Caco-2 (cell line): ENCODE data around the gene SERBP1. TPM values are rescaled to one million over a fixed set of nuclear protein-coding genes. Genes with fewer than 3 reads are reported as not detected.
"Not testable (repeated sequence)": the region's sequence is repeated elsewhere in the genome, so short reads cannot be mapped to it uniquely, and the experiment has no call there.

Source experiments
- BruUV-seq: library from RNA; stranded (reverse); fragments of 400-500 nt; replicated peaks from 2 replicates; lab custom pipeline; 2021; lab: Mats Ljungman, UMichigan
- CTCF ChIA-PET: fragments of 300-600 bp; sonication (Branson Sonifier 250); formaldehyde crosslinking; loops from one replicate; lab custom pipeline; 2022; ENCODE audit warnings: antibody characterized with exemption; lab: Charles Lee
- POLR2A ChIA-PET: fragments of 300-600 bp; sonication (Branson Sonifier 250); formaldehyde crosslinking; loops from one replicate; lab custom pipeline; 2022; ENCODE audit warnings: antibody characterized with exemption; lab: Charles Lee
- DNase-seq, 2 experiments: peaks; one replicate each; pipeline versions ENCODE4 v3.0.0 to v3.0.0-alpha.2; 2020 to 2022
- H3K27me3 ChIP-seq: replicated peaks from 2 replicates; pipeline ENCODE4 v1.6.0; 2011; ENCODE audit warnings: low read length; ENCODE audit not compliant: control insufficient read depth, insufficient read depth
- H3K36me3 ChIP-seq: 2 replicates; pipeline ENCODE4 v1.5.1; 2011; ENCODE audit warnings: low read length; ENCODE audit not compliant: control insufficient read depth, insufficient read depth
- H3K4me1 ChIP-seq: fragments of 250-450 bp; sonication (Bioruptor Pico); 2 replicates; pipeline ENCODE4 v1.5.1; 2020; ENCODE audit warnings: mild to moderate bottlenecking
- H3K4me3 ChIP-seq: 2 replicates; pipeline ENCODE4 v1.5.1; 2011; ENCODE audit warnings: low read depth, mild to moderate bottlenecking, control low read depth, low read length
- H3K9me3 ChIP-seq: fragments of 250-450 bp; sonication (Bioruptor Pico); 2 replicates; pipeline ENCODE4 v1.5.1; 2020; ENCODE audit warnings: mild to moderate bottlenecking, moderate library complexity
- H3K27ac Mint-ChIP-seq: one replicate; pipeline ENCODE4 v1.8.0; 2022; ENCODE audit warnings: mixed read lengths; ENCODE audit not compliant: unreplicated experiment
- H3K27me3 Mint-ChIP-seq: one replicate; pipeline ENCODE4 v1.8.0; 2022; ENCODE audit warnings: mixed read lengths; ENCODE audit not compliant: insufficient read depth, unreplicated experiment
- H3K36me3 Mint-ChIP-seq: one replicate; pipeline ENCODE4 v1.8.0; 2022; ENCODE audit warnings: mild to moderate bottlenecking, mixed read lengths; ENCODE audit not compliant: insufficient read depth, unreplicated experiment
- H3K4me1 Mint-ChIP-seq: one replicate; pipeline ENCODE4 v1.8.0; 2022; ENCODE audit warnings: low read depth, mixed read lengths; ENCODE audit not compliant: unreplicated experiment
- H3K4me3 Mint-ChIP-seq: one replicate; pipeline ENCODE4 v1.8.0; 2022; ENCODE audit warnings: mild to moderate bottlenecking, moderate library complexity, mixed read lengths; ENCODE audit not compliant: unreplicated experiment
- H3K9me3 Mint-ChIP-seq: one replicate; pipeline ENCODE4 v1.8.0; 2022; ENCODE audit warnings: mixed read lengths; ENCODE audit not compliant: unreplicated experiment
- CTCF ChIP-seq, 2 experiments: fragments of 200-600 bp in 1 of 2; IDR thresholded peaks; 1 replicate in 1 of 2; 2 replicates in 1 of 2; pipeline versions ENCODE4 v1.5.1 to v1.8.0; 2011 to 2022; ENCODE audit warnings: antibody characterized with exemption in 1 of 2, control low read depth in 1 of 2, inconsistent platforms in 1 of 2, low read depth in 1 of 2, low read length in 1 of 2, mild to moderate bottlenecking in 1 of 2, moderate library complexity in 1 of 2; ENCODE audit not compliant: insufficient read depth in 1 of 2, severe bottlenecking in 1 of 2, unreplicated experiment in 1 of 2
- intact Hi-C: fragments of 100-400 bp; cut with micrococcal nuclease; formaldehyde crosslinking; loops from one replicate; pipeline ENCODE4 v1.10.0; 2022; ENCODE audit not compliant: unreplicated experiment
- total RNA-seq: library from RNA; stranded (reverse); gene quantifications from 2 replicates; pipeline ENCODE4 v1.2.3, GENCODE V29; 2022

SERBP1 gene
- total RNA-seq, 1 experiment from 2014 or later = 182 TPM

GRCh38 chr1:67405473-67406245 is 24.5 kb downstream of the SERBP1 start:
- Histone ChIP-seq H3K36me3 (no peaks in the 10 kb centered on the region), H3K27me3 (no peaks in the 10 kb centered on the region), H3K4me3 (no peak overlapping the region), H3K9me3 (no peaks in the 10 kb centered on the region), H3K4me1 (no peaks in the 10 kb centered on the region)
- TF ChIP-seq CTCF (IDR thresholded peaks at IDR 0.05; ENCODE audit: insufficient read depth in 1 of 2, low read depth in 1 of 2, low read length in 1 of 2, severe bottlenecking in 1 of 2, unreplicated experiment in 1 of 2) = no peak
- Mint-ChIP-seq H3K4me3 (no peak overlapping the region), H3K36me3 (peaks cover 38% of the 10 kb centered on the region), H3K27me3 (no peaks in the 10 kb centered on the region), H3K4me1 (no peaks in the 10 kb centered on the region), H3K27ac (no peak overlapping the region), H3K9me3 (no peaks in the 10 kb centered on the region)
- DNase-seq = no peak
- POLR2A ChIA-PET = no interaction called here
- CTCF ChIA-PET = no interaction called here
- intact Hi-C loops = loop anchor here (5.0 kb wide), 1 partner anchor 58 kb away; no protein-coding TSS in a partner anchor
- BruUV-seq = no TSS peak

GRCh38 chr1:67404212-67404620 is 26.0 kb downstream of the SERBP1 start:
- Histone ChIP-seq H3K9me3 (no peaks in the 10 kb centered on the region), H3K27me3 (no peaks in the 10 kb centered on the region), H3K36me3 (no peaks in the 10 kb centered on the region), H3K4me3 (no peak overlapping the region), H3K4me1 (no peaks in the 10 kb centered on the region)
- TF ChIP-seq CTCF (IDR thresholded peaks at IDR 0.05; ENCODE audit: insufficient read depth in 1 of 2, low read depth in 1 of 2, low read length in 1 of 2, severe bottlenecking in 1 of 2, unreplicated experiment in 1 of 2) = no peak
- no peaks in the 10 kb centered on the region for H3K27me3 Mint-ChIP-seq
- intact Hi-C loops = no loop called here
- no peak overlapping the region for H3K27ac Mint-ChIP-seq
- ChIA-PET CTCF (no interaction called here), POLR2A (no interaction called here)
- no TSS peak for BruUV-seq
- peaks cover 28% of the 10 kb centered on the region for H3K36me3 Mint-ChIP-seq
- H3K4me1 Mint-ChIP-seq = no peaks in the 10 kb centered on the region
- H3K4me3 Mint-ChIP-seq = no peak overlapping the region
- H3K9me3 Mint-ChIP-seq = no peaks in the 10 kb centered on the region
- no peak for DNase-seq

- BruUV-seq = no TSS peak
- no peaks in the 10 kb centered on the region for H3K36me3 ChIP-seq
- POLR2A ChIA-PET = no interaction called here
- no peak for DNase-seq
- no peak overlapping the region for H3K4me3 ChIP-seq
- H3K9me3 ChIP-seq = no peaks in the 10 kb centered on the region
- no peak for TF ChIP-seq CTCF (IDR thresholded peaks at IDR 0.05; ENCODE audit: insufficient read depth in 1 of 2, low read depth in 1 of 2, low read length in 1 of 2, severe bottlenecking in 1 of 2, unreplicated experiment in 1 of 2)
- Mint-ChIP-seq H3K27ac (no peak overlapping the region), H3K4me1 (no peaks in the 10 kb centered on the region), H3K36me3 (peaks cover 38% of the 10 kb centered on the region), H3K27me3 (no peaks in the 10 kb centered on the region), H3K9me3 (no peaks in the 10 kb centered on the region), H3K4me3 (no peak overlapping the region)
- intact Hi-C loops = no loop called here
- CTCF ChIA-PET = no interaction called here
- no peaks in the 10 kb centered on the region for H3K4me1 ChIP-seq
- no peaks in the 10 kb centered on the region for H3K27me3 ChIP-seq
Observed at GRCh38 chr1:67401443-67401842, 28.8 kb downstream of the SERBP1 start.

- H3K27me3 Mint-ChIP-seq, H3K9me3 ChIP-seq, DNase-seq, intact Hi-C loops, H3K4me1 Mint-ChIP-seq, BruUV-seq, H3K4me1 ChIP-seq, H3K9me3 Mint-ChIP-seq, H3K36me3 ChIP-seq, H3K4me3 ChIP-seq, POLR2A ChIA-PET, H3K27ac Mint-ChIP-seq, H3K4me3 Mint-ChIP-seq, CTCF ChIA-PET, H3K27me3 ChIP-seq: not testable (repeated sequence)
- H3K36me3 Mint-ChIP-seq = peaks cover 29% of the 10 kb centered on the region
Observed at GRCh38 chr1:67400029-67400786, 30.0 kb downstream of the SERBP1 start.
